Smooth muscle cell (in vitro differentiated cells): Measurements from ENCODE around the gene AGO3. TPM values are rescaled to one million over a fixed set of nuclear protein-coding genes. Genes with fewer than 3 reads are reported as not detected.
A peak's percentile ranks its signal among the peaks of the same experiment; 100 is the strongest.

ENCODE experiments used
- DNase-seq: peaks from one replicate; lab custom pipeline; 2025; ENCODE audit not compliant: unreplicated experiment; lab: John Stamatoyannopoulos, UW
- H2AFZ ChIP-seq: fragments of 200-600 bp; sonication (generic); 2 replicates; pipeline ENCODE4 v1.6.0; 2016; ENCODE audit warnings: antibody characterized with exemption, low read depth, mild to moderate bottlenecking
- H3F3A ChIP-seq: fragments of 200-600 bp; sonication (generic); 2 replicates; pipeline ENCODE4 v1.6.0; 2017; ENCODE audit warnings: antibody characterized with exemption, low read depth
- H3K27ac ChIP-seq: fragments of 200-600 bp; sonication (generic); 2 replicates; pipeline ENCODE4 v1.5.1; 2016; ENCODE audit warnings: low read depth, mild to moderate bottlenecking
- H3K27me3 ChIP-seq: fragments of 200-600 bp; sonication (generic); 2 replicates; pipeline ENCODE4 v1.6.1; 2016; ENCODE audit warnings: low read depth, mild to moderate bottlenecking
- H3K36me3 ChIP-seq: fragments of 200-600 bp; sonication (generic); 2 replicates; pipeline ENCODE4 v1.5.1; 2016; ENCODE audit warnings: low read depth
- H3K4me1 ChIP-seq: fragments of 200-600 bp; sonication (generic); 2 replicates; pipeline ENCODE4 v1.5.1; 2016; ENCODE audit warnings: low read depth
- H3K4me2 ChIP-seq: fragments of 200-600 bp; sonication (generic); 2 replicates; pipeline ENCODE4 v1.6.0; 2016; ENCODE audit warnings: mild to moderate bottlenecking
- H3K4me3 ChIP-seq: fragments of 200-600 bp; sonication (generic); 2 replicates; pipeline ENCODE4 v1.5.1; 2016; ENCODE audit warnings: mild to moderate bottlenecking
- H3K79me2 ChIP-seq: fragments of 200-600 bp; sonication (generic); 2 replicates; pipeline ENCODE4 v1.6.0; 2016; ENCODE audit warnings: low read depth, mild to moderate bottlenecking
- H3K9ac ChIP-seq: fragments of 200-600 bp; sonication (generic); 2 replicates; pipeline ENCODE4 v1.6.0; 2016; ENCODE audit warnings: low read depth
- H3K9me3 ChIP-seq: fragments of 200-600 bp; sonication (generic); replicated peaks from 2 replicates; pipeline ENCODE4 v1.5.1; 2016; ENCODE audit warnings: low read depth
- H4K20me1 ChIP-seq: fragments of 200-600 bp; sonication (generic); 2 replicates; pipeline ENCODE4 v1.6.0; 2016; ENCODE audit warnings: low read depth
- CTCF ChIP-seq: fragments of 200-600 bp; sonication (generic); IDR thresholded peaks from 2 replicates; pipeline ENCODE4 v1.5.1; 2017; ENCODE audit warnings: borderline replicate concordance, mild to moderate bottlenecking, antibody characterized with exemption; ENCODE audit not compliant: insufficient read depth, poor library complexity, severe bottlenecking
- WGBS: methylation state at CpG from one replicate; pipeline ENCODE4 v1.1.7; 2016; ENCODE audit warnings: low lambda C conversion rate; 5-methylcytosine and 5-hydroxymethylcytosine counted together
- polyA plus RNA-seq: library from polyadenylated mRNA; unstranded; fragments of >200 nt; fragmentation: Nextera tagmentation; extraction: Ambion mirVana; gene quantifications from 2 replicates; pipeline ENCODE4 v1.2.1, GENCODE V29; 2016
- total RNA-seq: library from RNA; depleted of rRNA; stranded (reverse); fragments of >200 nt; gene quantifications from 2 replicates; pipeline ENCODE4 v1.2.3, GENCODE V29; 2014

Gene AGO3
- total and polyA plus RNA-seq, 2 experiments from 2014 or later = 14.3 to 31.6 TPM

GRCh38 chr1:36084497-36085115, 153.7 kb downstream of the AGO3 start:
- peaks cover 23% of the 10 kb centered on the region for H3K4me1 ChIP-seq
- TF ChIP-seq CTCF = no peak
- H4K20me1 ChIP-seq = no peaks in the 10 kb centered on the region
- peak overlapping the region; percentile 90 for H3K9ac ChIP-seq
- WGBS = 75% methylated on average over 19 of the region's 19 CpGs
- H3F3A ChIP-seq = no peaks in the 10 kb centered on the region
- H3K9me3 ChIP-seq = no peaks in the 10 kb centered on the region
- DNase-seq = no peak
- H3K79me2 ChIP-seq = peaks cover 8% of the 10 kb centered on the region
- no peak overlapping the region for H3K27ac ChIP-seq
- no peaks in the 10 kb centered on the region for H3K36me3 ChIP-seq
- H3K4me2 ChIP-seq = peak overlapping the region; percentile 98
- no peaks in the 10 kb centered on the region for H3K27me3 ChIP-seq
- peak overlapping the region; percentile 86 for H2AFZ ChIP-seq
- peak overlapping the region; percentile 76 for H3K4me3 ChIP-seq

- no peak overlapping the region for H2AFZ ChIP-seq
- no peak overlapping the region for H3K27ac ChIP-seq
- H3K79me2 ChIP-seq = peaks cover 13% of the 10 kb centered on the region
- H3K36me3 ChIP-seq = no peaks in the 10 kb centered on the region
- H3K4me2 ChIP-seq = no peak overlapping the region
- H3F3A ChIP-seq = no peaks in the 10 kb centered on the region
- TF ChIP-seq CTCF = no peak
- H3K4me3 ChIP-seq = no peak overlapping the region
- no peaks in the 10 kb centered on the region for H3K9me3 ChIP-seq
- no peaks in the 10 kb centered on the region for H3K27me3 ChIP-seq
- no peaks in the 10 kb centered on the region for H4K20me1 ChIP-seq
- peaks cover 28% of the 10 kb centered on the region for H3K4me1 ChIP-seq
- no peak for DNase-seq
- no peak overlapping the region for H3K9ac ChIP-seq
- WGBS = 95% methylated on average over 9 of the region's 9 CpGs
Measured at GRCh38 chr1:36085126-36085525, 154.2 kb downstream of the AGO3 start.

- Histone ChIP-seq H3K79me2 (peaks cover 20% of the 10 kb centered on the region), H3K4me1 (peaks cover 30% of the 10 kb centered on the region), H3K27me3 (no peaks in the 10 kb centered on the region), H3K4me2 (no peak overlapping the region), H3K9me3 (no peaks in the 10 kb centered on the region), H3K27ac (no peak overlapping the region), H3F3A (no peaks in the 10 kb centered on the region), H4K20me1 (no peaks in the 10 kb centered on the region), H3K4me3 (no peak overlapping the region), H2AFZ (no peak overlapping the region), H3K36me3 (no peaks in the 10 kb centered on the region), H3K9ac (no peak overlapping the region)
- 93% methylated on average over 29 of the region's 29 CpGs for WGBS
- TF ChIP-seq CTCF = no peak
- no peak for DNase-seq
Measured at GRCh38 chr1:36085686-36086526, 155.0 kb downstream of the AGO3 start.
